SJCRH30 (cell line): ENCODE data around the gene UTF1. TPM values are rescaled to one million over a fixed set of nuclear protein-coding genes. Genes with fewer than 3 reads are reported as not detected.

ENCODE experiments used
- DNase-seq, 2 experiments: peaks; one replicate each; pipeline ENCODE4 v3.0.0-alpha.2; 2015 to 2020
- H3K27ac ChIP-seq: fragments of 250-450 bp; sonication (Bioruptor Pico); 2 replicates; pipeline ENCODE4 v1.5.1; 2020; ENCODE audit warnings: mild to moderate bottlenecking, moderate library complexity
- H3K27me3 ChIP-seq: fragments of 250-450 bp; sonication (Bioruptor Pico); 2 replicates; pipeline ENCODE4 v1.5.1; 2020; ENCODE audit warnings: mild to moderate bottlenecking, moderate library complexity
- H3K36me3 ChIP-seq: fragments of 250-450 bp; sonication (Bioruptor Pico); 2 replicates; pipeline ENCODE4 v1.5.1; 2020; ENCODE audit warnings: mild to moderate bottlenecking, moderate library complexity
- H3K4me1 ChIP-seq: fragments of 250-450 bp; sonication (Bioruptor Pico); 2 replicates; pipeline ENCODE4 v1.5.1; 2020; ENCODE audit warnings: mild to moderate bottlenecking, moderate library complexity
- H3K4me3 ChIP-seq: fragments of 250-450 bp; sonication (Bioruptor Pico); 2 replicates; pipeline ENCODE4 v1.5.1; 2020; ENCODE audit warnings: mild to moderate bottlenecking, moderate library complexity
- H3K9me3 ChIP-seq: fragments of 250-450 bp; sonication (Bioruptor Pico); replicated peaks from 2 replicates; pipeline ENCODE4 v1.5.1; 2020; ENCODE audit warnings: mild to moderate bottlenecking, moderate library complexity
- total RNA-seq: library from RNA; depleted of rRNA; stranded (reverse); fragments of >200 nt; shearing (Covaris generic); gene quantifications from 2 replicates; pipeline ENCODE4 v1.2.3, GENCODE V29; 2014

UTF1 gene
- total RNA-seq, 1 experiment from 2014 or later = not detected

GRCh38 chr10:133237588-133238465 is 7.8 kb downstream of the UTF1 start, which contains the start of gene VENTX:
Gene VENTX, plus strand, starts transcription at chr10:133237855. Its CDS starts 60 bp downstream, at chr10:133237915.
- DNase-seq = peak in 1 of 2 experiments; percentile 46
- H3K27me3 ChIP-seq = no peaks in the 10 kb centered on the region
- no peaks in the 10 kb centered on the region for H3K9me3 ChIP-seq
- no peaks in the 10 kb centered on the region for H3K36me3 ChIP-seq
- no peaks in the 10 kb centered on the region for H3K4me1 ChIP-seq
- peak within 1 kb of the TSS; percentile 31 for H3K4me3 ChIP-seq
- no peak within 1 kb of the TSS for H3K27ac ChIP-seq

- Histone ChIP-seq H3K9me3 (no peaks in the 10 kb centered on the region), H3K27ac (no peak overlapping the region), H3K4me3 (no peak overlapping the region; the same call in 1 of the 2 replicates), H3K27me3 (no peaks in the 10 kb centered on the region), H3K36me3 (no peaks in the 10 kb centered on the region), H3K4me1 (no peaks in the 10 kb centered on the region)
- DNase-seq = no peak
These were observed 8.4 kb downstream of the UTF1 start for GRCh38 chr10:133238466-133238804.

GRCh38 chr10:133239990-133240389 is 10.0 kb downstream of the UTF1 start:
- DNase-seq = no peak
- Histone ChIP-seq H3K27me3 (no peaks in the 10 kb centered on the region), H3K9me3 (no peaks in the 10 kb centered on the region), H3K4me3 (no peak overlapping the region), H3K36me3 (no peaks in the 10 kb centered on the region), H3K27ac (no peak overlapping the region), H3K4me1 (no peaks in the 10 kb centered on the region)

- H3K27ac ChIP-seq = no peak overlapping the region
- H3K36me3 ChIP-seq = no peaks in the 10 kb centered on the region
- DNase-seq = no peak
- no peak overlapping the region for H3K4me3 ChIP-seq
- H3K4me1 ChIP-seq = no peaks in the 10 kb centered on the region
- no peaks in the 10 kb centered on the region for H3K9me3 ChIP-seq
- no peaks in the 10 kb centered on the region for H3K27me3 ChIP-seq
These were observed 11.6 kb downstream of the UTF1 start for GRCh38 chr10:133241501-133242205.

GRCh38 chr10:133242611-133243356 is 12.8 kb downstream of the UTF1 start:
- H3K4me3 ChIP-seq = no peak overlapping the region
- DNase-seq = no peak
- no peaks in the 10 kb centered on the region for H3K27me3 ChIP-seq
- H3K4me1 ChIP-seq = no peaks in the 10 kb centered on the region
- H3K27ac ChIP-seq = no peak overlapping the region
- no peaks in the 10 kb centered on the region for H3K36me3 ChIP-seq
- H3K9me3 ChIP-seq = no peaks in the 10 kb centered on the region

- Histone ChIP-seq H3K4me3 (no peak overlapping the region), H3K27me3 (no peaks in the 10 kb centered on the region), H3K4me1 (peaks cover 5% of the 10 kb centered on the region; the same call in 1 of the 2 replicates), H3K9me3 (no peaks in the 10 kb centered on the region), H3K36me3 (no peaks in the 10 kb centered on the region), H3K27ac (no peak overlapping the region)
- no peak for DNase-seq
These were observed 13.6 kb downstream of the UTF1 start for GRCh38 chr10:133243593-133243992.

GRCh38 chr10:133245439-133246235 is 15.6 kb downstream of the UTF1 start:
- no peaks in the 10 kb centered on the region for H3K36me3 ChIP-seq
- DNase-seq = peak; percentile 35 to 50
- no peak overlapping the region for H3K27ac ChIP-seq
- H3K27me3 ChIP-seq = no peaks in the 10 kb centered on the region
- H3K4me1 ChIP-seq = peaks cover 8% of the 10 kb centered on the region; the same call in 1 of the 2 replicates
- no peaks in the 10 kb centered on the region for H3K9me3 ChIP-seq
- no peak overlapping the region for H3K4me3 ChIP-seq

GRCh38 chr10:133246236-133246626 is 16.2 kb downstream of the UTF1 start:
- no peaks in the 10 kb centered on the region for H3K36me3 ChIP-seq
- H3K4me1 ChIP-seq = peaks cover 8% of the 10 kb centered on the region; the same call in 1 of the 2 replicates
- H3K9me3 ChIP-seq = no peaks in the 10 kb centered on the region
- no peak overlapping the region for H3K4me3 ChIP-seq
- no peak overlapping the region for H3K27ac ChIP-seq
- no peak for DNase-seq
- no peaks in the 10 kb centered on the region for H3K27me3 ChIP-seq

GRCh38 chr10:133247681-133248333 is 17.8 kb downstream of the UTF1 start:
- H3K36me3 ChIP-seq = no peaks in the 10 kb centered on the region
- no peaks in the 10 kb centered on the region for H3K27me3 ChIP-seq
- no peak overlapping the region for H3K27ac ChIP-seq
- peaks cover 8% of the 10 kb centered on the region; the same call in 1 of the 2 replicates for H3K4me1 ChIP-seq
- DNase-seq = no peak
- no peak overlapping the region for H3K4me3 ChIP-seq
- no peaks in the 10 kb centered on the region for H3K9me3 ChIP-seq

- no peaks in the 10 kb centered on the region for H3K9me3 ChIP-seq
- H3K4me3 ChIP-seq = no peak overlapping the region
- no peak overlapping the region for H3K27ac ChIP-seq
- no peaks in the 10 kb centered on the region for H3K27me3 ChIP-seq
- peaks cover 8% of the 10 kb centered on the region; the same call in 1 of the 2 replicates for H3K4me1 ChIP-seq
- DNase-seq = peak; percentile 35 to 36
- no peaks in the 10 kb centered on the region for H3K36me3 ChIP-seq
These were observed 18.3 kb downstream of the UTF1 start for GRCh38 chr10:133248334-133248715.

GRCh38 chr10:133249094-133249780 is 19.2 kb downstream of the UTF1 start:
- Histone ChIP-seq H3K27me3 (no peaks in the 10 kb centered on the region), H3K9me3 (no peaks in the 10 kb centered on the region), H3K27ac (no peak overlapping the region), H3K4me1 (peaks cover 8% of the 10 kb centered on the region; the same call in 1 of the 2 replicates), H3K4me3 (no peak overlapping the region), H3K36me3 (no peaks in the 10 kb centered on the region)
- DNase-seq = no peak

- H3K9me3 ChIP-seq = no peaks in the 10 kb centered on the region
- H3K27ac ChIP-seq = no peak overlapping the region
- H3K36me3 ChIP-seq = no peaks in the 10 kb centered on the region
- H3K4me3 ChIP-seq = no peak overlapping the region
- no peaks in the 10 kb centered on the region for H3K27me3 ChIP-seq
- DNase-seq = no peak
- H3K4me1 ChIP-seq = peaks cover 8% of the 10 kb centered on the region; the same call in 1 of the 2 replicates
These were observed 20.1 kb downstream of the UTF1 start for GRCh38 chr10:133249975-133250754.
